ENCODE data around the gene OFD1. TPM values are rescaled to one million over a fixed set of nuclear protein-coding genes. Genes with fewer than 3 reads are reported as not detected.
A peak's percentile ranks its signal among the peaks of the same experiment; 100 is the strongest.

The OFD1 gene
- total RNA-seq, 1 donor from 2014 or later, result 27.3 TPM

- Mint-ChIP-seq H3K4me1 (peaks cover 6% of the 10 kb centered on the region), H3K27me3 (ENCODE audit: low read depth) (no peaks in the 10 kb centered on the region), H3K27ac (ENCODE audit: unreplicated experiment) (no peak overlapping the region), H3K4me3 (no peak overlapping the region), H3K36me3 (ENCODE audit: low read depth) (peaks cover 15% of the 10 kb centered on the region), H3K9me3 (no peaks in the 10 kb centered on the region)
- DNase-seq (ENCODE audit: low read depth, low spot score), result no peak
- no peak for TF ChIP-seq CTCF (conservative IDR thresholded peaks at IDR 0.05)
Observed at GRCh38 chrX:13774696-13775095, 40.1 kb downstream of the OFD1 start.

- peaks cover 15% of the 10 kb centered on the region for H3K36me3 Mint-ChIP-seq (ENCODE audit: low read depth)
- DNase-seq (ENCODE audit: low read depth, low spot score), result no peak
- H3K4me1 Mint-ChIP-seq, result peaks cover 6% of the 10 kb centered on the region
- no peak for TF ChIP-seq CTCF (conservative IDR thresholded peaks at IDR 0.05)
- no peak overlapping the region for H3K27ac Mint-ChIP-seq (ENCODE audit: unreplicated experiment)
- H3K4me3 Mint-ChIP-seq, result no peak overlapping the region
- H3K9me3 Mint-ChIP-seq, result no peaks in the 10 kb centered on the region
- H3K27me3 Mint-ChIP-seq (ENCODE audit: low read depth), result no peaks in the 10 kb centered on the region
Observed at GRCh38 chrX:13775837-13776236, 41.3 kb downstream of the OFD1 start.

GRCh38 chrX:13776387-13776786 is 41.8 kb downstream of the OFD1 start:
- DNase-seq (ENCODE audit: low read depth, low spot score), result no peak
- H3K27ac Mint-ChIP-seq (ENCODE audit: unreplicated experiment), result no peak overlapping the region
- no peaks in the 10 kb centered on the region for H3K9me3 Mint-ChIP-seq
- peaks cover 18% of the 10 kb centered on the region for H3K36me3 Mint-ChIP-seq (ENCODE audit: low read depth)
- H3K4me1 Mint-ChIP-seq, result peaks cover 9% of the 10 kb centered on the region
- no peak for TF ChIP-seq CTCF (conservative IDR thresholded peaks at IDR 0.05)
- no peaks in the 10 kb centered on the region for H3K27me3 Mint-ChIP-seq (ENCODE audit: low read depth)
- H3K4me3 Mint-ChIP-seq, result no peak overlapping the region

GRCh38 chrX:13778916-13779315 is 44.4 kb downstream of the OFD1 start:
- H3K4me3 Mint-ChIP-seq, result no peak overlapping the region
- H3K4me1 Mint-ChIP-seq, result peaks cover 13% of the 10 kb centered on the region
- no peaks in the 10 kb centered on the region for H3K27me3 Mint-ChIP-seq (ENCODE audit: low read depth)
- no peak for DNase-seq (ENCODE audit: low read depth, low spot score)
- no peak overlapping the region for H3K27ac Mint-ChIP-seq (ENCODE audit: unreplicated experiment)
- peaks cover 2% of the 10 kb centered on the region for H3K9me3 Mint-ChIP-seq
- TF ChIP-seq CTCF (conservative IDR thresholded peaks at IDR 0.05), result no peak
- H3K36me3 Mint-ChIP-seq (ENCODE audit: low read depth), result peaks cover 25% of the 10 kb centered on the region

GRCh38 chrX:13780868-13781427 is 46.4 kb downstream of the OFD1 start:
- TF ChIP-seq CTCF (conservative IDR thresholded peaks at IDR 0.05), result no peak

More at GRCh38 chrX:13780868-13781427, 46.4 kb downstream of the OFD1 start:
- Mint-ChIP-seq H3K4me1 (peaks cover 13% of the 10 kb centered on the region), H3K27ac (ENCODE audit: unreplicated experiment) (peak overlapping the region; percentile 87), H3K27me3 (ENCODE audit: low read depth) (no peaks in the 10 kb centered on the region), H3K9me3 (peaks cover 2% of the 10 kb centered on the region), H3K4me3 (no peak overlapping the region), H3K36me3 (ENCODE audit: low read depth) (peaks cover 21% of the 10 kb centered on the region)
- no peak for DNase-seq (ENCODE audit: low read depth, low spot score)
